Activated naive CD4-positive, alpha-beta T cell treated with anti-CD3 and anti-CD28 coated beads for 36 hours (primary cell): Measurements from ENCODE around the gene CACNA1F. TPM values are rescaled to one million over a fixed set of nuclear protein-coding genes. Genes with fewer than 3 reads are reported as not detected.

ENCODE experiments used
- CTCF ChIA-PET: fragments of 350-600 bp; sonication (Branson Sonifier 250); formaldehyde crosslinking; loops from one replicate; lab custom pipeline; 2021; ENCODE audit warnings: antibody characterized with exemption; lab: Charles Lee
- DNase-seq: peaks from one replicate; pipeline ENCODE4 v3.0.0-alpha.2; 2020
- H3K27ac Mint-ChIP-seq: one replicate; pipeline ENCODE4 v1.8.0; 2021; ENCODE audit warnings: mild to moderate bottlenecking, mixed read lengths
- H3K27me3 Mint-ChIP-seq: one replicate; pipeline ENCODE4 v1.8.0; 2021; ENCODE audit warnings: low read depth, mixed read lengths
- H3K36me3 Mint-ChIP-seq: one replicate; pipeline ENCODE4 v1.8.0; 2021; ENCODE audit warnings: low read depth, mixed read lengths
- H3K4me1 Mint-ChIP-seq: one replicate; pipeline ENCODE4 v1.8.0; 2021; ENCODE audit warnings: low read depth, mixed read lengths
- H3K4me3 Mint-ChIP-seq: one replicate; pipeline ENCODE4 v1.8.0; 2021; ENCODE audit warnings: mild to moderate bottlenecking, moderate library complexity, mixed read lengths
- H3K9me3 Mint-ChIP-seq: one replicate; pipeline ENCODE4 v1.8.0; 2021; ENCODE audit warnings: mixed read lengths
- intact Hi-C: fragments of 100-400 bp; cut with micrococcal nuclease; formaldehyde crosslinking; loops from one replicate; pipeline ENCODE4 v1.15.1; 2023
- total RNA-seq, 2 experiments: library from RNA; stranded (reverse); gene quantifications; one replicate each; pipeline ENCODE4 v1.2.3, GENCODE V29; 2021

CACNA1F gene
- total RNA-seq, 2 experiments from 2014 or later, result 0.62 to 1.0 TPM

DNA sequence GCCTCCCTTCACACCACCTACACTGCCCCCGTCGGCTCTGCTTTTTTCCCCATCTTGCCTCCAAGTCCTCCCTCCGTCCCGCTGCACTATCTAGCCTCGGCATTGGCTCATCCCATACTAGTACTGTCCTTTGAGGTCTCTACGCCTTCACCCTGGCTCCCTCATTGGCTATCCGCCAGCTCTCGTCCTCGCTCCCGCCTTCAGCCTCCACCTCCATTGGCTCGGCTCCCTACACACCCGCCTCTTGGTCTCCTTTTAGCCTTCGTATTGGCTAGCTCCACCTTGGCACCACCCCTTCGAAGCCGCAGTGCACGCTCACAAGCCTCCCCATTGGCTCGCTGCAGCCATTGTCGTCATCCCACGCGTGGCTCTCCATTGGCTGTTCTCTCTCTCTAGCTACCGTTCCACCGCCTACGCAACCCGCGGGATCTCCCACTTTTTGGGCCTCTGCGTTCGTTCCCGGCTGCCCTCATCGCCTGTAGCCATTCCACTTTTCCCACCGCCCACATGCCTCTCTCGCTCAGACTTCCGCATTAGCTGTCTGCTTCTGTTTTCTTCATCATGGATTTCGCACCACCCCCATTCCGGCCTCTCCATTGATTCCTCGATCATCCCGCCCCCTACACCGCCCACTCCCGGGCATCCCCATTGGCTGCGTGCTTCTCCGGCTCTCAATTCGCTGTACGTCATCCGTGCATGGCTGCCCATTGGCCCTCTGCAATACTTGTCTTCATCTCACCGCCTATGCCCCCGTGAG, 36.0 kb upstream of the CACNA1F start:
- Mint-ChIP-seq H3K9me3 (no peaks in the 10 kb centered on the region), H3K4me1 (peaks cover 48% of the 10 kb centered on the region), H3K4me3 (peak overlapping the region; percentile 85), H3K36me3 (peaks cover 6% of the 10 kb centered on the region), H3K27ac (peak overlapping the region; percentile 98), H3K27me3 (no peaks in the 10 kb centered on the region)
- peak; percentile 97 for DNase-seq
- intact Hi-C loops, result loop anchor here (1.0 to 10.0 kb wide), 8 partner anchors 8 to 334 kb away; partner anchors contain the start of genes SYP and TFE3
- CTCF ChIA-PET, result interaction anchor here (0.6 to 1.1 kb wide), 2 partner anchors 77 to 95 kb away, joined by 3 read pairs; no protein-coding TSS in a partner anchor

DNA sequence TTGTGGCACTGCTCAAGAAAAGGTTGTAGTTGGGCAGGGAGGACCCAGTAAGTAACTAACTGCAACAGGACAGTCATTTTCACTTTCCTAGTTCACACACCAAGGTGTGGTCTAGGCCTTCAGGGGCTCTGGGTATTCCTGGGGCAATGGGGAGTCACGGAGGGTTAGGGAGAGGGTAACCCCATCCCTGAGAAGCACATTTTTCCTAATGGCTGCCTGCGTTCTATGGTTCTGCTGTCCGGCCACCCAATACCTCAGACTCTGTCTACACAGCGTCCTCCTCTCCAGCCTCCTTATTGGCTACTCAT, 35.5 kb upstream of the CACNA1F start:
- H3K36me3 Mint-ChIP-seq, result peaks cover 6% of the 10 kb centered on the region
- DNase-seq, result no peak
- no peaks in the 10 kb centered on the region for H3K9me3 Mint-ChIP-seq
- peak overlapping the region; percentile 85 for H3K4me3 Mint-ChIP-seq
- H3K4me1 Mint-ChIP-seq, result peaks cover 48% of the 10 kb centered on the region
- H3K27ac Mint-ChIP-seq, result peak overlapping the region; percentile 98
- intact Hi-C loops, result loop anchor here (1.0 to 10.0 kb wide), 8 partner anchors 9 to 334 kb away; partner anchors contain the start of genes SYP and TFE3
- CTCF ChIA-PET, result interaction anchor here (1.1 kb wide), 1 partner anchor 76 kb away, joined by 3 read pairs; no protein-coding TSS in a partner anchor
- H3K27me3 Mint-ChIP-seq, result no peaks in the 10 kb centered on the region

DNA sequence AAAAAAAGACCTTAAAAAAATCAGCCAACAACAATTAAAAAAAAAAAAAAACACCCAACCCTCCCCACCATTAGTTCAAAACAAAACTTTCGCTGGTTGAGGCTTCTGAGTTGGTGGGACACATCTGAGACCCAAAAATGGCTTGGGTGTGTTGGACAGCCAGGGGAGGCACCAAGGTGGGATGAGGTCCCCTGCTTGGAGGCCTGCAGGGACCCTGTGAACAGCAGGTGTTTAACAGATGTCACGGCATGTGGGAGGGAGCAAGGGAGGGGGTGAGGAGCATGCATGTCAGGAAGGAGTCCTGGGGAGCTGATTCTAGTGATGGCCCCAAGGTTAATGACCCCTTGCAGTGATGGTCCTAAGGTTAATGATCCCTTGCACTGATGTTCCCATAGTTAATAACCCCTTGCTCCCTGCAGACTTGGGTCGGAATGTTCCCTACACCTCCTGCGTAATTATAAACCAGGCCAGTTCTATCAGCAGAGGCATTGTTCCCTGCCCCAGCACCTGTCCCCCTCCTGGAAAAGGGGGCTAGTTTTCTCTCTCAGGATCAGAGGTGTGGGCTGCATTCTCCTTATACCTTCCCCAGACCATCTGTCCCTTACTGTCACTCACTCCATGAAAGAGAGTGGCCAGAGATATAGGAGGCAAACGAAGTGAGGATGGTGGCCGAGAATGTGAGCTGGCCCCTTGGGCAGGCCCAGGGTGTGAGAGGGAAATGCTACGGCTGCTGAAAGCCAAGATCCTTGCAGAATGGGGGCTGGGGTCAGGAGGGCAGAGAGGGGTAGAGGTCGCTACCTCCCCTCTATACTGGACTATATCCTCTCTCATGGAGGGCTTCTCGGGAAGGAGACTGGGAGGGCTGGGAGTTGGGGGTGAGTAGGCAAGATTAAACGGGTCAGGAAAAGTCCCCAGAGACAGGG, 33.6 kb upstream of the CACNA1F start:
- Mint-ChIP-seq H3K27ac (no peak overlapping the region), H3K27me3 (no peaks in the 10 kb centered on the region)
- CTCF ChIA-PET, result interaction anchor here (0.6 to 0.9 kb wide), 2 partner anchors 74 to 521 kb away, joined by 3 read pairs; no protein-coding TSS in a partner anchor

DNA sequence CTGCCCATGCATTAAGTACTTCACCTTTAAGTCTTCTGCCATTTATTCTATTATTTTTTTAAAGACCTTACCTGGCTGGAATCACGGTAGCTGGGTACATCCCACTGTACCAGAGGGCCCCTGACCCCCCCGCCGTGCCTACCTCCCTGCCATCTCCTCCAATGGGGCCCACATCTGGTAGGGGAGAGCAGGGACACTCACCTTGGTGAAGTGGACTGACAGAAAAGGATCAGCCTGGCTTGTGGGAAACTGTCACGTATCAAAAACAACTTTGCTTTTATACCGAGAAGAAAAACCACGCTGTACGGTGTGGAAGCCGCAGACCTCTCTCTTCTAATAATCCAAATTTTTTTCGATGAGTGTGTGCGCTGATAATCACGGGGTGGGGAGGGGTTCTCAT, 31.3 kb upstream of the CACNA1F start, which contains the start of gene FOXP3:
FOXP3 (minus strand) TSS at position 251 of the 400 bp plus-strand sequence. CDS start 6,205 bp downstream, outside the sequence.
- intact Hi-C loops, result loop anchor here (10.0 kb wide), 1 partner anchor 330 kb away; no protein-coding TSS in a partner anchor
- Mint-ChIP-seq H3K4me1 (peaks cover 40% of the 10 kb centered on the region), H3K27me3 (no peaks in the 10 kb centered on the region), H3K36me3 (no peaks in the 10 kb centered on the region), H3K27ac (peak within 1 kb of the TSS; percentile 60), H3K9me3 (no peaks in the 10 kb centered on the region), H3K4me3 (peak within 1 kb of the TSS; percentile 40)
- CTCF ChIA-PET, result interaction anchor here (1.6 kb wide), 1 partner anchor 72 kb away, joined by 5 read pairs; no protein-coding TSS in a partner anchor
- no peak for DNase-seq

More for the DNA sequence above, 33.6 kb upstream of the CACNA1F start:
- no peak overlapping the region for H3K4me3 Mint-ChIP-seq
- peaks cover 6% of the 10 kb centered on the region for H3K36me3 Mint-ChIP-seq
- peaks cover 45% of the 10 kb centered on the region for H3K4me1 Mint-ChIP-seq
- intact Hi-C loops, result loop anchor here (10.0 kb wide), 1 partner anchor 332 kb away; no protein-coding TSS in a partner anchor
- DNase-seq, result no peak
- H3K9me3 Mint-ChIP-seq, result no peaks in the 10 kb centered on the region

DNA sequence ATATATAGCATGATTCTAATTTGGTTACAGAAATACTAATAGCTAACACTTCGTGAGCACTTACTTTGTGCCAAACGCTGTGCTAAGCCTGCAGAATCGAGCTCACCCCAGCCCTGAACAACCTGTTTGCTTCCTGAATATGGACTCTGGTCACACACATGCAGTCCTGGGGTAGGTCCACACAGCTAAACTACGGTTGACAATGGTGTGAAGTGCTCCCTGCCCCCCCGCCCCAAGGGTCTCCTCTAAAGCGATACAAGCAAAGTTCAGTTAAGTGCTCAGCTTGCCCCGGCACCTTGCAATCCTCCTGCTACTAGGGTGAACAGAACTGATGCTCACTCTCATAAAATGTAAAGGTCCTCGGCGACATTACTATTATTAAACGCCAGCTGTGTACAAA, 30.5 kb upstream of the CACNA1F start:
- intact Hi-C loops, result loop anchor here (10.0 kb wide), 1 partner anchor 329 kb away; no protein-coding TSS in a partner anchor
- CTCF ChIA-PET, result interaction anchor here (0.9 to 1.6 kb wide), 2 partner anchors 71 to 73 kb away, joined by 3 to 5 read pairs; no protein-coding TSS in a partner anchor
- H3K36me3 Mint-ChIP-seq, result no peaks in the 10 kb centered on the region
- H3K4me3 Mint-ChIP-seq, result peak overlapping the region; percentile 40
- H3K9me3 Mint-ChIP-seq, result no peaks in the 10 kb centered on the region
- no peak for DNase-seq
- H3K4me1 Mint-ChIP-seq, result peaks cover 47% of the 10 kb centered on the region
- H3K27me3 Mint-ChIP-seq, result no peaks in the 10 kb centered on the region
- H3K27ac Mint-ChIP-seq, result peak overlapping the region; percentile 60

DNA sequence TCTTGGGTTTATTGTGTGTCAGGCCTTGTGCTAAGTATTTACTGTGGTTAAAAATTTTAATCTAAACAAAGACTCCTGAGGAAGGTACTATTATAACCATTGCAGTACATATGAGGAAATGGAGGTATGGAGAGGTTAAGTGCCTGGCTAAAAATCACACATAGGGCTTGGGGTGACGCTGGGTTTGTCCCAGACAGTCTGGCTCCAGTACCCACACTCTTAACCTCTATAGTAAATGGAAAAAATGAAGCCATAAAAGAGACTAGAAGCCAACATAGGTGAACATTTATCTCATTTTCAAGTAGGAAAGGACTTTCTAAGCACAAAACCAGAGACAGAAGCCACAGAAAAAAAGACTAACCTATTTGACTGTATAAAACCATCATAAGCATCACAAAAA, 29.5 kb upstream of the CACNA1F start:
- Mint-ChIP-seq H3K4me1 (peaks cover 48% of the 10 kb centered on the region), H3K36me3 (no peaks in the 10 kb centered on the region), H3K27ac (peak overlapping the region; percentile 18), H3K9me3 (no peaks in the 10 kb centered on the region), H3K4me3 (peak overlapping the region; percentile 40), H3K27me3 (no peaks in the 10 kb centered on the region)
- intact Hi-C loops, result loop anchor here (10.0 kb wide), 1 partner anchor 328 kb away; no protein-coding TSS in a partner anchor
- no peak for DNase-seq
- CTCF ChIA-PET, result interaction anchor here (1.0 kb wide), 1 partner anchor 70 kb away, joined by 4 read pairs; no protein-coding TSS in a partner anchor

DNA sequence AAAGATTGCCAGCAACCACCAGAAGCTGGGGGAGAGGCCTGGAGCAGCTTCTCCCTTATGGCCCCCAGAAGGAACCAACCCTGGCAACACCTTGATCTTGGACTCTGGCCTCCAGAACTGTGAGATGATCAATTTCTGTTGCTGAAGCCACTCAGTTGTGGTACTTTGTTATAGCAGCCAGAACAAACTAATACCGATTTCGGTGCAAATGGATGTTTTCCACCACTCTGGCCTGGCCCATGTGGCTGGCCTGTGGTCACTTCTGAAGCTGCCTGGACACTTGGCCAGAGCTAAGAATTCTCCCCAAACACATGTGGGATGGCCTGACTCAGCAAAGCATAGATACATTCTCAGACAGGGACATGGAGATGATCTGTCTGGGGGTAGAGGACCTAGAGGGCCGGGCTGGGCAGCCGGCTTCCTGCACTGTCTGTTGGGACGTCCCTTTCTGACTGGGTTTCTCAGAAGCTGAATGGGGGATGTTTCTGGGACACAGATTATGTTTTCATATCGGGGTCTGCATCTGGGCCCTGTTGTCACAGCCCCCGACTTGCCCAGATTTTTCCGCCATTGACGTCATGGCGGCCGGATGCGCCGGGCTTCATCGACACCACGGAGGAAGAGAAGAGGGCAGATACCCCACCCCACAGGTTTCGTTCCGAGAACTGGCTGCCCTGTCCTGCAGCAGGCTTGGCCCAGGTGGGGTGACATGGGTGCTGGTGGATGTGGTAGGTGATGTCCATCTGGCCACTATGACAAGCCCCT, 27.3 kb upstream of the CACNA1F start:
- no peak overlapping the region for H3K4me3 Mint-ChIP-seq
- H3K36me3 Mint-ChIP-seq, result no peaks in the 10 kb centered on the region
- intact Hi-C loops, result loop anchor here (10.0 kb wide), 1 partner anchor 326 kb away; no protein-coding TSS in a partner anchor
- H3K9me3 Mint-ChIP-seq, result no peaks in the 10 kb centered on the region
- H3K27ac Mint-ChIP-seq, result peak overlapping the region; percentile 41
- DNase-seq, result no peak
- H3K27me3 Mint-ChIP-seq, result no peaks in the 10 kb centered on the region
- peaks cover 55% of the 10 kb centered on the region for H3K4me1 Mint-ChIP-seq
- CTCF ChIA-PET, result no interaction called here

DNA sequence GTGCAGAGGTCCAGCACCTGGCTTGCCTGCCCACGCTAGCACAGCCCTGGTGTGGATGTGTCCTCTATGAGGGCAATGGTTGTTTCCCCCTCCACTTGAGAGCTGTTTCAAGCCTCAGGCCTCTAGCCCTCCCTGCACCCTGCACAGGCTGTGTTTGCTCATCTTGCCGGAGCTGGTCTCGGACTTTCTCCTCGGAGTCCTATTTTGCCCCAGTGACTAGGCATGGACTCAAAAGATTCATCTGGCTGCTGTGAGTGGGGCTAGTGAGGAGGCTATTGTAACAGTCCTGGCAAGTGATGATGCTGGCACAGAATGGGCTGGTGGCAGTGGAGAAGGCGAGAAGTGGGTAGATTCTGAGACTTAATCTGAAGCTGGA, 25.6 kb upstream of the CACNA1F start:
- Mint-ChIP-seq H3K4me1 (peaks cover 40% of the 10 kb centered on the region), H3K36me3 (no peaks in the 10 kb centered on the region), H3K9me3 (no peaks in the 10 kb centered on the region), H3K27ac (peak overlapping the region; percentile 4), H3K4me3 (no peak overlapping the region), H3K27me3 (no peaks in the 10 kb centered on the region)
- intact Hi-C loops, result no loop called here
- DNase-seq, result no peak
- CTCF ChIA-PET, result interaction anchor here (0.7 kb wide), 1 partner anchor 66 kb away, joined by 3 read pairs; no protein-coding TSS in a partner anchor

DNA sequence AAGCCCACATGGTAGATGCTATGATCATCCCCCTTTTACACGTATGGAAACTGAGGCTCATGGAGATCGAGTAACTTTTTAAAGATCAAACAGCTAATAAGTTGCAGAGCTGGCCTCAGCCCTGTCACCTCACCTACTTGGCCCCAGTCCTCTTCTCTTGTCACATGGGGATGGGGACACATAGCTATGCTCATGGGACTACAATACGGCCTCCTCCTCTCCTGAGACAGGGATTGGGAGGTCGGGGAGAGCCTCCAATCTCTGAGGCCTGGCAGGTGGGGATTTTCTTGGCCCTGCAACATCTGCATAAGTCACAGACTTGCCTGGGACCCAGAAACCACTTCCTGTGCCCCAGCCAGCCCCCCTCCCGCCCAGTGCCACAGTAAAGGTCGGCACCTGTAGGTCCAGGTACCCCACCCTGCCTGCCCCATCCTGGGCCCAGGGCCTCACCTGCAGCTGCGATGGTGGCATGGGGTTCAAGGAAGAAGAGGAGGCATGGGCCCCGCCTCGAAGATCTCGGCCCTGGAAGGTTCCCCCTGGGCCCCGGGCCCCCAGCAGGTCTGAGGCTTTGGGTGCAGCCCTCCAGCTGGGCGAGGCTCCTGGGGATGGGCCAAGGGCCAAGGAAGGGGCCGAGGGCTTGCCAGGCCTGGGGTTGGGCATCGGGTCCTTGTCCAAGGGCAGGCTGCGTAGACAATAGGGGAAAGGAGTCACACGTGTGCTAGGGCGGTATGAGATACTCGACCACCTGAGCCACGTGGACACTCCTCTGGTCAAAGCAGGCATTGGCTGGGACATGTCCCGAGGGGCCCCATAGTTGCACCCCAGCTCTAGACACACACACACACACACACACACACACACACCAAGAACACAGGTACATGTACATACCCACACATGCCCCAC, 25.0 kb upstream of the CACNA1F start:
- no peaks in the 10 kb centered on the region for H3K27me3 Mint-ChIP-seq
- CTCF ChIA-PET, result interaction anchor here (0.5 kb wide), 1 partner anchor 104 kb away, joined by 5 read pairs; no protein-coding TSS in a partner anchor
- no peaks in the 10 kb centered on the region for H3K9me3 Mint-ChIP-seq
- no peaks in the 10 kb centered on the region for H3K36me3 Mint-ChIP-seq
- H3K4me1 Mint-ChIP-seq, result peaks cover 38% of the 10 kb centered on the region
- peak; percentile 71 for DNase-seq
- intact Hi-C loops, result no loop called here
- peak overlapping the region; percentile 66 for H3K27ac Mint-ChIP-seq
- no peak overlapping the region for H3K4me3 Mint-ChIP-seq

DNA sequence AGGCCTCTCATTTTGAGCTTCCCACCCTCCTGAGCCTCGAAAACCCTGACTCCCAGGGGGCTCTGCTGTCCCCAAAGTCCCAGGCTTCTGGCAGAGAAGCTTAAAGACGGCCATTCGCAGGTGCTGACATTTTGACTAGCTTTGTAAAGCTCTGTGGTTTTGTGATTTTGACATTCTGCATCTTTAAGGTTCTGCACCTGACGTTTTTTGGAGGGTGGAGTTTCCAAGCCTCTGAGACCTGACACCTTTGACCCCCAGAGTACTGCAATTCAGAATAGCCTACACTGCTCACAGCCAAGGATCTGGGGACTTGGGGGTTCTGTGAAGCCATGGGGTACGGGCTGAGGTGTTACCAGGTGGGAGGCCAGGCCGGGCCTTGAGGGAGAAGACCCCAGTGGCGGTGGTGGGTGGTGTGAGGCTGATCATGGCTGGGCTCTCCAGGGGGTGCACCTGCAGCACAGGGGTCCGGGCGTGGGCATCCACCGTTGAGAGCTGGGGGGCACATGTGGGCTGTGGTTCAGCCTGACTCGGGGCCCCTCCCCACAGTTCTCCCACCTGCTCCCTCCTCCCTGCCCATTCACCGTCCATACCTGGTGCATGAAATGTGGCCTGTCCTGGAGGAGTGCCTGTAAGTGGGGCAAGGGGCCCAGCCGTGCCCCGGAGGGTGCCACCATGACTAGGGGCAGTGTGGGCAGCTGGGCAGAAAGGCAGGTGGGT, 24.1 kb upstream of the CACNA1F start:
- intact Hi-C loops, result no loop called here
- H3K27me3 Mint-ChIP-seq, result no peaks in the 10 kb centered on the region
- H3K4me3 Mint-ChIP-seq, result no peak overlapping the region
- CTCF ChIA-PET, result interaction anchor here (0.5 kb wide), 1 partner anchor 103 kb away, joined by 5 read pairs; no protein-coding TSS in a partner anchor
- peaks cover 29% of the 10 kb centered on the region for H3K4me1 Mint-ChIP-seq
- peaks cover 1% of the 10 kb centered on the region for H3K36me3 Mint-ChIP-seq
- peak overlapping the region; percentile 66 for H3K27ac Mint-ChIP-seq
- no peaks in the 10 kb centered on the region for H3K9me3 Mint-ChIP-seq
- no peak for DNase-seq
